Mesendoderm (in vitro differentiated cells): ENCODE measurements around the gene SLC6A7. TPM values are rescaled to one million over a fixed set of nuclear protein-coding genes. Genes with fewer than 3 reads are reported as not detected.

ENCODE experiments used
- DNase-seq: peaks from one replicate; pipeline ENCODE4 v3.0.0; 2013
- H2AK5ac ChIP-seq: 2 replicates; pipeline ENCODE4 v1.6.1; 2013; ENCODE audit warnings: low read length, inconsistent platforms
- H2BK120ac ChIP-seq: 2 replicates; pipeline ENCODE4 v1.6.1; 2013; ENCODE audit warnings: low read depth, mild to moderate bottlenecking, low read length, moderate library complexity, mixed read lengths
- H2BK15ac ChIP-seq: replicated peaks from 2 replicates; pipeline ENCODE4 v1.6.1; 2013; ENCODE audit warnings: low read depth, mild to moderate bottlenecking, moderate library complexity
- H2BK5ac ChIP-seq: 2 replicates; pipeline ENCODE4 v1.6.1; 2013; ENCODE audit warnings: low read length, inconsistent platforms
- H3K18ac ChIP-seq: 2 replicates; pipeline ENCODE4 v1.6.1; 2013; ENCODE audit warnings: mild to moderate bottlenecking, low read length, mixed read lengths
- H3K23ac ChIP-seq: one replicate; pipeline ENCODE4 v1.6.1; 2013; ENCODE audit warnings: low read length
- H3K27ac ChIP-seq: 2 replicates; pipeline ENCODE4 v1.5.1; 2013; ENCODE audit warnings: low read depth, mild to moderate bottlenecking, inconsistent platforms, low read length, moderate library complexity
- H3K27me3 ChIP-seq: 2 replicates; pipeline ENCODE4 v1.6.1; 2013; ENCODE audit warnings: low read length, control low read depth, mild to moderate bottlenecking, inconsistent platforms; ENCODE audit not compliant: insufficient read depth, poor library complexity
- H3K36me3 ChIP-seq: 2 replicates; pipeline ENCODE4 v1.6.1; 2013; ENCODE audit warnings: low read length, inconsistent platforms; ENCODE audit not compliant: control insufficient read depth, insufficient read depth
- H3K4ac ChIP-seq: one replicate; pipeline ENCODE4 v1.6.1; 2013; ENCODE audit warnings: low read depth, mild to moderate bottlenecking, low read length, moderate library complexity
- H3K4me1 ChIP-seq: 2 replicates; pipeline ENCODE4 v1.6.1; 2013; ENCODE audit warnings: low read depth, low read length, inconsistent platforms; ENCODE audit not compliant: control insufficient read depth
- H3K4me2 ChIP-seq: 2 replicates; pipeline ENCODE4 v1.6.1; 2013; ENCODE audit warnings: low read length
- H3K4me3 ChIP-seq: 2 replicates; pipeline ENCODE4 v1.5.1; 2013; ENCODE audit warnings: mild to moderate bottlenecking, low read length
- H3K56ac ChIP-seq: one replicate; pipeline ENCODE4 v1.6.1; 2013; ENCODE audit warnings: low read length
- H3K79me1 ChIP-seq: 2 replicates; pipeline ENCODE4 v1.6.1; 2013; ENCODE audit warnings: low read length, inconsistent platforms
- H3K79me2 ChIP-seq: 2 replicates; pipeline ENCODE4 v1.6.1; 2013; ENCODE audit warnings: mild to moderate bottlenecking, low read length; ENCODE audit not compliant: control insufficient read depth, insufficient read depth
- H3K9ac ChIP-seq: 2 replicates; pipeline ENCODE4 v1.6.1; 2013; ENCODE audit warnings: low read length, inconsistent platforms
- H4K5ac ChIP-seq: one replicate; pipeline ENCODE4 v1.6.1; 2013; ENCODE audit warnings: low read length
- H4K8ac ChIP-seq: one replicate; pipeline ENCODE4 v1.6.1; 2013; ENCODE audit warnings: low read depth, mild to moderate bottlenecking, control low read depth, low read length, moderate library complexity
- WGBS: extraction: QIAGEN DNeasy Blood & Tissue Kit; methylation state at CpG from one replicate; pipeline ENCODE4 v1.1.7; 2013; ENCODE audit warnings: low lambda C conversion rate, missing lambda C conversion rate; ENCODE audit not compliant: insufficient coverage; ENCODE audit errors: extremely low coverage; 5-methylcytosine and 5-hydroxymethylcytosine counted together
- polyA plus RNA-seq, 2 experiments: library from polyadenylated mRNA; stranded (reverse); fragments of 200-250 nt; gene quantifications; one replicate each; pipeline ENCODE4 v1.2.3, GENCODE V29; 2013

Gene SLC6A7
- polyA plus RNA-seq (2013, experiment 1 of 2), result 0.01 TPM
- 0.04 TPM for polyA plus RNA-seq (2013, experiment 2 of 2)

GRCh38 chr5:150189728-150190502 is at the start of gene SLC6A7:
Gene SLC6A7, plus strand, starts transcription at chr5:150190062. Its CDS starts 266 bp downstream, at chr5:150190328.
- Histone ChIP-seq H3K4me1 (peaks cover 9% of the 10 kb centered on the region), H3K4ac (no peak within 1 kb of the TSS), H3K56ac (no peak within 1 kb of the TSS), H2BK120ac (no peak within 1 kb of the TSS), H3K79me2 (no peaks in the 10 kb centered on the region), H3K36me3 (no peaks in the 10 kb centered on the region), H3K23ac (no peak within 1 kb of the TSS), H2BK15ac (no peak within 1 kb of the TSS), H3K27me3 (peaks cover 16% of the 10 kb centered on the region), H2AK5ac (no peak within 1 kb of the TSS), H3K4me3 (no peak within 1 kb of the TSS), H4K8ac (no peak within 1 kb of the TSS), H3K18ac (no peak within 1 kb of the TSS), H2BK5ac (no peak within 1 kb of the TSS), H3K79me1 (no peaks in the 10 kb centered on the region), H3K27ac (no peak within 1 kb of the TSS), H4K5ac (no peak within 1 kb of the TSS), H3K9ac (peak within 1 kb of the TSS; percentile 17), H3K4me2 (peak within 1 kb of the TSS; percentile 46)
- DNase-seq, result no peak
- no CpG with 5 or more reads among the region's 58 CpGs for WGBS

GRCh38 chr5:150140830-150141229 is 49.0 kb upstream of the SLC6A7 start:
- Histone ChIP-seq H3K4ac (no peak overlapping the region), H3K27ac (no peak overlapping the region), H3K27me3 (no peaks in the 10 kb centered on the region), H2BK15ac (no peak overlapping the region), H2AK5ac (peak overlapping the region; percentile 46), H3K79me1 (no peaks in the 10 kb centered on the region), H2BK120ac (no peak overlapping the region), H3K56ac (peak overlapping the region; percentile 66), H2BK5ac (peak overlapping the region; percentile 17), H3K4me2 (no peak overlapping the region), H3K9ac (no peak overlapping the region), H3K4me1 (peaks cover 33% of the 10 kb centered on the region), H4K5ac (no peak overlapping the region), H3K18ac (peak overlapping the region; percentile 53), H3K23ac (peak overlapping the region; percentile 31), H4K8ac (no peak overlapping the region), H3K36me3 (no peaks in the 10 kb centered on the region), H3K4me3 (no peak overlapping the region), H3K79me2 (no peaks in the 10 kb centered on the region)
- DNase-seq, result no peak
- no CpG with 5 or more reads among the region's 11 CpGs for WGBS

- H2BK120ac ChIP-seq, result no peak overlapping the region
- H2BK15ac ChIP-seq, result no peak overlapping the region
- no peak overlapping the region for H3K9ac ChIP-seq
- no peak overlapping the region for H3K18ac ChIP-seq
- no CpG with 5 or more reads among the region's 9 CpGs for WGBS
- H3K27me3 ChIP-seq, result no peaks in the 10 kb centered on the region
- peak overlapping the region; percentile 49 for H3K4ac ChIP-seq
- no peak overlapping the region for H4K5ac ChIP-seq
- H3K36me3 ChIP-seq, result no peaks in the 10 kb centered on the region
- H3K79me2 ChIP-seq, result no peaks in the 10 kb centered on the region
- peaks cover 29% of the 10 kb centered on the region for H3K4me1 ChIP-seq
- H4K8ac ChIP-seq, result no peak overlapping the region
- peak overlapping the region; percentile 85 for H3K56ac ChIP-seq
- no peak overlapping the region for H2AK5ac ChIP-seq
- H3K4me3 ChIP-seq, result no peak overlapping the region
- H3K27ac ChIP-seq, result peak overlapping the region; percentile 4
- peak; percentile 96 for DNase-seq
- no peak overlapping the region for H3K4me2 ChIP-seq
- H3K79me1 ChIP-seq, result no peaks in the 10 kb centered on the region
- peak overlapping the region; percentile 61 for H2BK5ac ChIP-seq
- no peak overlapping the region for H3K23ac ChIP-seq
These were observed 48.2 kb upstream of the SLC6A7 start for GRCh38 chr5:150141544-150142184.

GRCh38 chr5:150142185-150142958 is 47.5 kb upstream of the SLC6A7 start:
- DNase-seq, result no peak
- Histone ChIP-seq H2BK5ac (no peak overlapping the region), H3K4ac (peak overlapping the region; percentile 65), H3K56ac (no peak overlapping the region), H2BK120ac (no peak overlapping the region), H3K36me3 (no peaks in the 10 kb centered on the region), H4K8ac (no peak overlapping the region), H2BK15ac (no peak overlapping the region), H3K23ac (no peak overlapping the region), H3K4me2 (no peak overlapping the region), H2AK5ac (no peak overlapping the region), H3K9ac (no peak overlapping the region), H3K27me3 (no peaks in the 10 kb centered on the region), H3K79me1 (no peaks in the 10 kb centered on the region), H3K27ac (peak overlapping the region; percentile 4), H3K4me1 (peaks cover 25% of the 10 kb centered on the region), H3K4me3 (no peak overlapping the region), H4K5ac (no peak overlapping the region), H3K79me2 (no peaks in the 10 kb centered on the region), H3K18ac (peak overlapping the region; percentile 42)
- no CpG with 5 or more reads among the region's 14 CpGs for WGBS

GRCh38 chr5:150142959-150143349 is 46.9 kb upstream of the SLC6A7 start:
- H3K23ac ChIP-seq, result no peak overlapping the region
- no peak overlapping the region for H3K4me3 ChIP-seq
- no peak overlapping the region for H4K8ac ChIP-seq
- no peaks in the 10 kb centered on the region for H3K79me2 ChIP-seq
- H3K9ac ChIP-seq, result no peak overlapping the region
- no peak overlapping the region for H2BK15ac ChIP-seq
- H3K36me3 ChIP-seq, result no peaks in the 10 kb centered on the region
- WGBS, result no CpG with 5 or more reads among the region's 4 CpGs
- no peak overlapping the region for H2AK5ac ChIP-seq
- H4K5ac ChIP-seq, result no peak overlapping the region
- H2BK120ac ChIP-seq, result no peak overlapping the region
- H2BK5ac ChIP-seq, result no peak overlapping the region
- H3K56ac ChIP-seq, result no peak overlapping the region
- no peak for DNase-seq
- H3K4ac ChIP-seq, result peak overlapping the region; percentile 22
- H3K27me3 ChIP-seq, result no peaks in the 10 kb centered on the region
- no peak overlapping the region for H3K4me2 ChIP-seq
- H3K18ac ChIP-seq, result peak overlapping the region; percentile 33
- H3K27ac ChIP-seq, result no peak overlapping the region
- peaks cover 21% of the 10 kb centered on the region for H3K4me1 ChIP-seq
- H3K79me1 ChIP-seq, result no peaks in the 10 kb centered on the region
